Measurements from ENCODE around the gene SLC50A1.

GRCh38 chr1:155140630-155140953 is 4.9 kb downstream of the SLC50A1 start:
- TF ChIP-seq CTCF (IDR thresholded peaks at IDR 0.05; ENCODE audit: insufficient read depth, low read depth, low read length) (no peak), EZH2 (IDR thresholded peaks at IDR 0.05; ENCODE audit: insufficient read depth, low read length) (no peak)

All from astrocyte (in vitro differentiated cells and primary cell).